GM19455 (cell line): Measurements from ENCODE around the gene PRX.

ENCODE experiments used
- ATAC-seq: cut with Tn5 transposase; IDR thresholded peaks from one replicate; pipeline ENCODE4 v1.9.1; 2021; ENCODE audit not compliant: unreplicated experiment

The PRX gene

DNA sequence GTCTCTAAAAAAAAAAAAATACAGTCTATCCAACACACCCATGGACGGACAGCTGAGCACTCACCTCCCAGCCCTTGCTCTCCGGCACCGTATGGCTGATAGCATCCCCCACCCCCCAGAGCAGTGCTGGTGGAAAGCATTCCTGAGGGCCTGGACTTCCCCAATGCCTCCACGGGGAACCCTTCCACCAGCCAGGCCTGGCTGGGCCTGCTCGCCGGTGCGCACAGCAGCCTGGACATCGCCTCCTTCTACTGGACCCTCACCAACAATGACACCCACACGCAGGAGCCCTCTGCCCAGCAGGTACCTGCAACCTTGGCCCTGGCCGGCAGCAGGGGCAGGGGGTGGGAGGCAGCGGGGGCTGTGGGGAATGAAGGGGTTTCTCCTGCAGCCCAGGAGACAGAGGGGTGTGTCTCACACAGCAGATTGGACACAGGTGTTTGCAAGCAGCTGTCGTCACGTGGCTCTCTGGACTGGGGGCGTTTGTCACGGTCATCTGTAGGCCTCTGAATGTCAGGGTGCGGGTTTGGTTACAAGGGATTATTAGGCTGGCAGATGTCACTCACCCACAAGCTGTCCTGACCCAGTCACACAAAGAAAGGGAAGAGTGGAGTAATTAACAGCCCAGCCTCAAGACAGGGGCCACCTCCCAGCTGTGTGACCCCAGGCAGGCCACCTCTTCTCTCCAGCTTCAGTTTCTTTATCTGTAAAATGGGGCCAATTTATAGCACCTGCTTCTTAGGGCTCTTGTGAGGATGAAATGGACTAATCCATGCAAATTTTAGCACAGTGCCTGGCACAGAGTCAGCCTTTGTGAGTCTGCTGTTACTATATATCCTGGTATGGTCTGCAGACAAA, 45.4 kb downstream of the PRX start:
- ATAC-seq, result no peak

DNA sequence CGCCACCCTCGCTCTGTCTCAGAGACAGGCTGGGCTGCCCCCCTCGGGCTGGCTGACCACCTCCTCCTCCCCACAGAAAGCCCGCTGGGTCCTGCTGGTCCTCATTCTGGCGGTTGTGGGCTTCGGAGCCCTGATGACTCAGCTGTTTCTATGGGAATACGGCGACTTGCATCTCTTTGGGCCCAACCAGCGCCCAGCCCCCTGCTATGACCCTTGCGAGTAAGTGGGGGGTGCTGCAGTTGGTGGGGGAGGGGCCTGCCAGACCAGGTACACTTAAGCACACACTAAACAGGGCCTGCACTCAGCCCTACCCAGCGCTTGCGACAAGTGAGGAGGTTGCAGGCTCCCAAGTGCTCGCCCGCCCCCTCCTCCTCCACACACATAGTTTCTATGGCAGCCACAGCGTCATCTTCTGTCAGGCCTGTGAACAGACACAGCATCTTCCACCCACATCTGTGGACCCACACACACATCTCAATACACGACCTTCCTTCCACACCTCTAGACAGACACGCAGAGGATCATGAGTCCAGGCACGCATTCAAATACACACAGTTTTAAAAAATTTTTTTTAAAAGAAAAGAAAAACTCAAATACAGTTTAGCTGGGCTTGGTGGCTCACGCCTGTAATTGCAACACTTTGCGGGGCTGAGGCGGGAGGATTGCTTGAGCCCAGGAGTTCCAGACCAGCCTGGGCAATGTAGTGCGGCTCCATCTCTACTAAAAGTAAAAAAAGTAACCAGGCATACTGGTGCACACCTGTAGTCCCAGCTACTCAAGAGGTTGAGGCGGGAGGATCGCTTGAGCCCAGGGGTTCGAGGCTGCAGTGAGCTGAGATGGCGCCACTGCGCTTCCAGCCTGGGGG, 46.2 kb downstream of the PRX start:
- no peak for ATAC-seq

- no peak for ATAC-seq
Measured at GRCh38 chr19:40365613-40366401, 47.4 kb downstream of the PRX start.

GRCh38 chr19:40365010-40365409, 48.2 kb downstream of the PRX start:
- no peak for ATAC-seq

DNA sequence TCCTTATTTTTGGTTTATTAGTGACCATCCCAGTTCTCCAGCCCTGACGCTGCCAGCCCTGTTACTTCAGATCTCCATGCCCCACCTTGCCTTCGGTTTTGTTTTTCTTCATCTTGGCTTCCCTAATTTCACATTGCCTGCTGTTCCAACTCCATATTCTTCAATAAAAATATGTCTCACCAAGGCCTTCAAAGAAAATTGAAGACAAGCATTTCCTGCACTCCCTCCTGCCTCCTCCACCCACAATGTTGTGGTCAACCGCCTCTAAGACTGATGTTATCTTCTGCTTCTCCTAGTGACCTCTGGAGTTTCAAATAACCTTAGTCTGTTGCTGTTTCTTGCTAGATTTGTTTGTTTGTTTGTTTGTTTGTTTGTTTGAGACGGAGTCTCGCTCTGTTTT, 50.1 kb downstream of the PRX start:
- ATAC-seq, result no peak

DNA sequence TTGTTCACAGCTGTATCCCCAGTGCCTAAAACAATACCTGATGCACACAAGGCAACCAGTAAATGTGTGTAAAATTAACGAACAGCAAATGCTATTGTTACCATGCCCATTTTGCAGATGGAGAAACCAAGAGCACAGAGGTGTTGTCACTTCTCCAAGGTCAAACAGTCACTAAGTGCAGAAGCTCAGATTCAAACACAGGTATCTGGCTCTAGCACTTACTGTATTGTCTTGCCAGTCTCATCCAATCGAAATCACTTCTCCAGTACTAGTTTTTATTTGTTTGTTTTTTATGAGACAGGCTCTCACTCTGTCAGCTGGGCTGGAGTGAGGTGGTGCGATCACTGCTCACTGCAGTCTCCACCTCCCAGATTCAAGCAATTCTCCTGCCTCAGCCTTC, 51.0 kb downstream of the PRX start:
- no peak for ATAC-seq

- no peak for ATAC-seq
Measured at GRCh38 chr19:40360708-40361241, 52.4 kb downstream of the PRX start.

GRCh38 chr19:40360020-40360707, 53.0 kb downstream of the PRX start:
- ATAC-seq, result no peak

GRCh38 chr19:40358773-40359172, 54.4 kb downstream of the PRX start:
- ATAC-seq, result no peak

GRCh38 chr19:40357640-40358039, 55.5 kb downstream of the PRX start:
- no peak for ATAC-seq

DNA sequence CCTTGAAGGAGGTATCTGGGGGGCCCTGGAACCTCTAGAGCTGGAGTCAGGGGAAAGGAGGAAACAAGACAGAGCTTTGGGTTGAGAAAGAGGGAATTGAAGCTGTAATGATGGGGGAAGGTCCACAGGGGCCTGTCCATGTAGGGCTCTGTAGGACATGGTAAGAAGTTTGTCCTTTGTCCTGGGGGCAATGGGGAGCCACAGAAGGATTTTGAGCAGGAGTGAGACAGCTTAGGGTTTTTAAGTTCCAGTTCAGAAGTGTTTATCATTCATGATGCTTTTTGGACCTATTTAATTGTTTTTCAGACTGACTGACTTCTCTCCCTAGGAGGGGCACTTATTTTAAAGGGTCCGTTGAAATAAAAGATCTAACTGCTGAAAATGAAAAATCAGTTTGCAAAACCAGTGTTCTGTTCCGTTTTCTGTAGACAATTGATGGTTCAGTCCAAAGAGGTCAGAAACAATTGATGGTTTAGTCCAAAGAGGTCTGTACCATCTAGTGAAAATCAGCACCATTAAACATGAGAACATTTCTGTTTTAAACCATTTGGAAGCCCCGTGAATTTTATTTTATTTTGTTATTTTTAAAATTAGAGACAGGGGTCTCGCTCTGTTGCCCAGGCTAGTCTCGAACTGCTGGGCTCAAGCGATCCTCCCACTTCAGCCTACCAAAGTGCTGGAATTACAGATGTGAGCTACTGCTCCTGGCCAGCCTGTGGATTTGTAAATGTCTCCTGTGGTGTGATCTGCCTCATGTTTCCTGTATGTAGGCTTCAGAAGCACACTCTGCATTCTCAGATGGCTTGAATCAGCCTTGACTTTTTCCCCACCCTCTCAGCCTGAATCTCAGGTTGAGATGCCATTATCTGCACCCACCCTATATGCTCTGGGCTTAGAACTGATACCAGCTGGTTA, 56.2 kb downstream of the PRX start:
- no peak for ATAC-seq

DNA sequence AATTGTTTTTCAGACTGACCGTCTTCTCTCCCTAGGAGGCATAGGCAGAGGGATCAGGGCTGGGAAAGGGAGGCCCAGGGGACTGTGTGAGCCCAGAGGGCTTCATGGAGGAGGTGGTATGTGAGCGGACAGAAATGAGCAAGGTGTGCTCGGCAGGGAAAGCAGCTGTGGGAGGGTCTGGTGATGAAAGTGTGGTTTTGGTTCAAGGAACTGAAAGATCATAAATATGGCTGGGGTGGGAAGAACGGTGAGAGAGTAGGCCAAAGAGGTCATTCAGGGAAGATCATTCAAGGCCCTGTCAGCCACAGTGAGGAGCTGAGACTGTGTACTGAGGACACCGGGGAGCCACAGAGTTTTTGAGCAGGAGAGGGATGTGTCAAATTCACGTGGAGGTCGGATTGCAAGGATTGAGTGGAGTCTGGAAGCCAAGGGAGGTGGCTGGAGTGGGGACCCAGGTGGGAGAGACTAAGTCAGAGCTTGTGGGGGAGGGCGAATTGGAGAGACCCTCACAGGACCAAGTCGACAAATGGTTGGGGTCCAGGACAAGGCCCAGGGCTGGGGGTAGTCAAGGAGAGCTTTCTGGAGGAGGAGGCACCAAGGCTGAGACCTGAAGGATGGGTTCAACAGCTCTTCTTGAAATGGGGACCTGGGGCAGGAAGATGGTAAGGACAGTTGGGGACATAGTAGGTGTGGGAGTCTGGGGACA, 57.0 kb downstream of the PRX start:
- ATAC-seq, result no peak

GRCh38 chr19:40348961-40349507, 64.1 kb downstream of the PRX start:
- ATAC-seq, result no peak

- ATAC-seq, result peak; percentile 85
Measured at GRCh38 chr19:40348125-40348913, 64.9 kb downstream of the PRX start, which contains the start of the genes C19orf47 and PLD3. Gene C19orf47, minus strand, starts transcription at chr19:40348397. Its CDS starts 6,540 bp downstream, at chr19:40341857. Gene PLD3, plus strand, starts transcription at chr19:40348695. Its CDS starts 17,789 bp downstream, at chr19:40366484.

GRCh38 chr19:40344422-40344821, 68.8 kb downstream of the PRX start:
- ATAC-seq, result no peak
